NCI-H2227 treated with DMSO at 0.1 percent for 48 hours (cell line): ENCODE measurements around the gene RAD51.

ENCODE experiments used
- DNase-seq: peaks from one replicate; lab custom pipeline; 2025; lab: John Stamatoyannopoulos, UW

Gene RAD51

GRCh38 chr15:40762919-40763800, 68.2 kb downstream of the RAD51 start:
- no peak for DNase-seq

- DNase-seq, result no peak
Observed at GRCh38 chr15:40763801-40764628, 69.0 kb downstream of the RAD51 start, which contains the start of gene GCHFR. Gene GCHFR (plus strand): TSS chr15:40764068. CDS start chr15:40764181, 113 bp downstream.

DNA sequence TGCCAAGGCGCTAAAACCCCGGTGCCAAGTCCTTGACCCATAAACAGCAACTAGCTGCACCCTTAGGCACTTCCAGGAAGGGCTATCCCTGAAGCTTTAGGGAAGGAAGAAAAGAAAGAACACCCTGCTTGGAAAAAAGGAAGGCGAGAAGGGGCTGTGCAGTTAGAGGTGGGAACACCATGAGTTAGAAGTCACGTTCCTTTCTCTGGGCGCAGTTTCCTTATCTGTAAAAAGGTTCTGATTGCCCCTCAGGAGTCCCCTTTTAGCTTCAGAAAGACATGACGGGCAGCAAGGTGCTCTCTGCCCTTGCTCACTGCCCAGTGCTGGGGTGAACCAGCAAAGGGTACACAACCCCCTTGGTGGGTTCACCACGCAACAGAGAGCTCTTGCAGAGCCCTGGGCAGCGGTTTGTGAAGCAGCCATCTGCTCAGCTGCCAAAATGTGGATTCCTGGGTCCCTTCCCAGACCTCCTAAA, 69.7 kb downstream of the RAD51 start:
- DNase-seq, result no peak

- DNase-seq, result no peak
Observed at GRCh38 chr15:40766194-40766815, 71.3 kb downstream of the RAD51 start.

DNA sequence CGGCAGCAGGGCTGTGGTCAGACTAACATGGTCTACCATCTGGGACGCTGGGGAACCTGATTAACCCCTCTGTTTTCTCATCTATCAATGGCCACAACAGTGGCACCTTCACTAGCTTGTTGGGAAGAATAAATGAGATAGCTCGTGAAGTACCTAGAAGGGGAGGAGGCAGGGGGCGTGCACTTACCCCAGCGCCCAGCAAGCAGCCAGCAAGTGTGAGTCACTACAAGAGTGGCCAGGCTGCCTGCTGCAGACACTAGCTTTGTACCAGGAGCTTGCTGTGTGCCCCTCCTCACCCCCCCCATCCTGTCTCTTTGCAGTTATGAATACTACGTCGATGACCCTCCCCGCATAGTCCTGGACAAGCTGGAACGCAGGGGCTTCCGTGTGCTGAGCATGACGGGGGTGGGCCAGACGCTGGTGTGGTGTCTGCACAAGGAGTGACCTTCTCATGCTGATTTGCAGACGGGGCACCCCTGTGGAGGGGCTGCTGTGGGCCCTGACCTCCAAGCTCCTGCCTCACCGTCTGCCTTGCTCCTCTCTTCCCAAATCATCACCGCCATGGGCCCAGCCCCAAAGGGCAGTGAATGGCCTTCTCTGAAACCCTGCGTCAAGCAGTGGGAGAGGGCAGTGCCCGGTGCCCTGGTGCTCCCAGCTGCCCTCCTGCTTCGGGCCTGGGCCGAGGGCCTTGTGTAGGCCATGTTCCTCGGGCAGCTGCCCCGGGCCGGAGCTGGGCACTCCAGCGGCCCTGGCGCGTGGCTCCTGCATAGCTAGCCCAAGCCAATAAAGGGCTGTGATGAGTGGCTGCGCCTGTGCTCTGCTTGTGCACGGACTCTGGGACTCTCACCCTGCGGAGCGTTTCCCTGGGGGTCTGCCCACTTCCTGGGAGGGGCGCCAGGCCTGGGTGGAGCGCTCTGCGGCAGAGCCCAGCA, 72.2 kb downstream of the RAD51 start:
- peak; percentile 29 for DNase-seq

GRCh38 chr15:40767838-40768500, 73.0 kb downstream of the RAD51 start:
- no peak for DNase-seq

DNA sequence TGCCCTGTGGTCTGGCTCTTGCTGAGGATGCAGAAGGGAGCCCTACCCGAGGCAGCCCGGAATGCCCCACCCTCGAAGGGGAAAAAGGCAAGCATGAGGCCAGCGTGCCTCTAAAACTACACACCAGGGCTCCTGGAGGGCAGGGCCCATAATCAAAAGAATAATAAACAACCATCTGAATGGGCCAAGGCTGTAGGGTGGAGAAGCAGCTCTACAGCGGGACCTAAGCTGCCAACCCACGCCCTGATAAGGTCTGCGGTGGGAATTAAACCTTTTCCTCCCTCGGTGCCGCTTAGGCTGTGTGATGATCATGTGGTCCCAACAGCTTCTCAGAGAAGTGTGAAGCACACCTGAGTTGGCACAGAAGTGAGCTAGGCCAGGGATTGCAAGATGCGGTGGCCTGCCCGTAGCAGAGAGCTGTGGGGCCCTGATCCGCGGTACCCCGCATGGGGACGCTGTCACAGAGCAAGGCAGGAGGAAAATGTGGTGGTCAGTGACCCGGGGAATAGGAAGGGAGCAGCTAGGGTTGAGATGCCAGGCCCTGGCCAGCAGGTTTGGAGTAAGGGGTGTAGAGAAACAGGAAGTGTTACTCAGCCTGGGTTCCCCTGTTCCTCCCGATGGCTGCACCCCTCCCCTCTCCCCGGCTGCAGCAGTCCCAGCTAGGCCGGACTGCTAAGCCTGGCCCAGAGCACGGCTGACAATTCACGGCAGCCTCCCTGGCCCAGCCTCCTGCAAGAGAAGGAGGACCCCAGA, 73.7 kb downstream of the RAD51 start:
- no peak for DNase-seq

DNA sequence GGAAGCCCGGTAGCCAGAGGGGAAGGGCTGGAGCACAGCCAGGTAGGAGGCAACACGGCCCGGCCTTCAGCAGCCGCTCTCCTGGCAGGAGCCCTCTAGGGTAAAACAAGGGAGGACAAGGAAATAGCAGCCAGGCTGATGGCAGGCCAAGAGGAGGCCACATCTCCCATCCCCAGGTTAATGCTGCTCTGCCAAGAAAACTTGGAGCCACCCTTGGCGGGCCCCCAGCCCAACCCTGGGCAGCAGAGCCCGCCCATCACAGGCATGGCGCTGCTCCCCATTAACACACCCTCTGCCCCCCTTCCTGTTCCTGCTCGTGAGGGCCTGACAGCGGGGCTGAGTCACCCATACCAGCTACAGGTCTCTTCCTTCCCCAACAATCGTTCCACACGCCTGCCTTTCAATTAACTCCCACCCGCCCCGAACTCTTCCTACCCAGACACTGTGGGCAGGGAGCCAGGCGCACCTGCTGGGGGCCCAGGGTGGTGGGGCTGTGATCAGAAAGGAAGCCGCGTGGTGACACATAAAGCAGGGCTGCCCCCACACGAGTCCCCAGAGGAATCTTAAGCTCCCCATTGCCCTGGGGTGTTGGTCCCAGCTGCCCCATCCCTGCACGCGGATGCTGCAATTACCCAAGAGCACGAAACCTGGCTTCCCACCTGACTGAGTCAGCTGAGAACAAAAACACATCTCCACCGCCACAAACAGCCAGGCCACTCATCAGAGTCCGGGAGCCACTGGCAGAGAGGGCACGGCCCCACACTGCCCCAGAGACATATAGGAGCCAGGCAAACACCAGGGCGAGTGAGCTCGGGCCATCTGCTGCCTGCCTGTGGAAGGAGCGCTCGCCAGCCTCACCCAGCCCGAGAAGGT, 74.5 kb downstream of the RAD51 start, which contains the start of gene C15orf62:
Gene C15orf62 (plus strand): TSS at position 707 of the 873 bp plus-strand sequence. CDS start 516 bp downstream, outside the sequence.
- DNase-seq, result peak; percentile 22

DNA sequence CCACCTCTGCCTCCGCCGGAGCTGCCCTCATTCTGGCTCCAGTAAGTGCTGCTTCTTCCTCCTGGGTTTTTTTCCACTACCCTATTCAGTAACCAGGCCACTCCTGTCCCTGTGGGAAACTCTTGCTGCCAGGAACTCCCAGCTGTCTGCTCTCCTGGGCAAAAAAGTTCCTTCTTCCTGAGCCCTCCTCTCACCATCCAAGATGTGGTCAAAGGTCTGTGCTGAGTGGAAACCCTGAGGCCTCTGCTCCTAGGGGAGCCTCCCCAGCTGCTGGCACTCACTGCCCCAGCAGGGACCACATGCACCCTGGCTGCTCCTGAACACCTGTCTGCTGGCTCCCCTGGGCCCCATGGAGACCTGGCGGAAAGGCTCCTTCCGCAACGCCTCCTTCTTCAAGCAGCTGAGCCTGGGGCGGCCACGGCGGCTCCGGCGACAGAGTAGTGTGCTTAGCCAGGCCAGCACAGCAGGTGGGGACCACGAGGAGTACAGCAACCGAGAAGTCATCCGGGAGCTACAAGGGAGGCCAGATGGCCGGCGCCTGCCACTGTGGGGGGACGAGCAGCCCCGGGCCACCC, 75.3 kb downstream of the RAD51 start:
- DNase-seq, result peak; percentile 20

DNA sequence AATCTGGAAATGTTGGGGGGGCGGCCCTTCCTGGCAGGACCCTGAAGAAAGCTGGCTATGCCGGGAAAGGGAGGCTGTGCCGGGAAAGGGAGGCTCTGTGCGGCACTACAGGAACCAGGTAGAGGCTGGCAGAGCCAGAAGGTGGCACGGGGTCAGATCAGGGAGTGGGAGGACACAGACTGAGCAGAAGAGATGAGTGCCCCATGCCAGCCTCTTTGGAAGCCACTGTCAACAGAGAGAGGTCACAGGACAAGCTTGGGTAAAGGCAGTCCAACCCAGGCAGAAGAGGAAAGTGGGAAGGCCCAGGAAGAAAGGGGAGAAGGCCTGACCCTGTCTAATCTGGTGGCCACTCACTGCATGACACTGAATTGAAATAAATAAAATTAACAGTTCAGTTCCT, 76.3 kb downstream of the RAD51 start:
- no peak for DNase-seq

DNA sequence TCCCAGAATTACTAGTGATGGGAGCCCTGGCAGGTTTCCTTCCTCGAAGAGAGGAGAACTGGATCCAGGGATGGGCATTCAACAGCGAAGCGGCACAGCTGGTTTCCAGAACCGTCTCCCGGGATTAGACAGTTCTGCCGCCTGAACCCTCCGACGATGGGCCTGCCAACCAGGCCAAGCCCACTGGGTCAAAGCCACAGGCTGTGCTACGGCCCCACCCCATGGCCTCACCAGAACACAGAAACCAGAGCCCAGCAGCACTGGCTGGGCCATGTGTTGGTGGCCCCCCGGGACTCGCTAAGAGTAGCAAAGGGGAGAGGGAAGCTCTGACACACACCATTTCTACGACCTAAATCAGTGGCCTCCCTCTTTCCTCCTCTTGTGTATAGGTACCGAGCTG, 77.0 kb downstream of the RAD51 start:
- no peak for DNase-seq

- DNase-seq, result no peak
Observed at GRCh38 chr15:40773496-40773895, 78.5 kb downstream of the RAD51 start.

DNA sequence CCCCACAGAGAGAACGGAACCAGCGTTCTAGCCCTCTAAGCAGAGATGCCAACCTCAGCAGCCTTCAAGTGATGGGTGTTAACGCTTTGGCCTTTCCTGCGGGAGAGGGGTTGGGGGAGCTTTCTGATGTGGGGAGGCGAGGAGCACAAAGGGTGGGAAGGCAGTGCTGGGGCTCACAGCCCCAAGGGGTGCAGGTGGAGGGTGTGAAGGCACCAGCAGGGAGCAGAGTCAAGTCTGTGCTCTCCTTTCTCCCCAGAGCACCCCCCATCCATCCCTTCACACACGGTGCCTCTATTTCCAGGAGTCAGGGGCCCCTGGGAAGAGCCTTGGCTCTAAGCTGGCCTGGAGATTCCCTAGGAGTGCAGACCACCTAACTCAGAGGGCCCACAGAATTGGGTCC, 78.9 kb downstream of the RAD51 start:
- no peak for DNase-seq

- DNase-seq, result no peak
Observed at GRCh38 chr15:40775007-40775406, 80.0 kb downstream of the RAD51 start.

DNA sequence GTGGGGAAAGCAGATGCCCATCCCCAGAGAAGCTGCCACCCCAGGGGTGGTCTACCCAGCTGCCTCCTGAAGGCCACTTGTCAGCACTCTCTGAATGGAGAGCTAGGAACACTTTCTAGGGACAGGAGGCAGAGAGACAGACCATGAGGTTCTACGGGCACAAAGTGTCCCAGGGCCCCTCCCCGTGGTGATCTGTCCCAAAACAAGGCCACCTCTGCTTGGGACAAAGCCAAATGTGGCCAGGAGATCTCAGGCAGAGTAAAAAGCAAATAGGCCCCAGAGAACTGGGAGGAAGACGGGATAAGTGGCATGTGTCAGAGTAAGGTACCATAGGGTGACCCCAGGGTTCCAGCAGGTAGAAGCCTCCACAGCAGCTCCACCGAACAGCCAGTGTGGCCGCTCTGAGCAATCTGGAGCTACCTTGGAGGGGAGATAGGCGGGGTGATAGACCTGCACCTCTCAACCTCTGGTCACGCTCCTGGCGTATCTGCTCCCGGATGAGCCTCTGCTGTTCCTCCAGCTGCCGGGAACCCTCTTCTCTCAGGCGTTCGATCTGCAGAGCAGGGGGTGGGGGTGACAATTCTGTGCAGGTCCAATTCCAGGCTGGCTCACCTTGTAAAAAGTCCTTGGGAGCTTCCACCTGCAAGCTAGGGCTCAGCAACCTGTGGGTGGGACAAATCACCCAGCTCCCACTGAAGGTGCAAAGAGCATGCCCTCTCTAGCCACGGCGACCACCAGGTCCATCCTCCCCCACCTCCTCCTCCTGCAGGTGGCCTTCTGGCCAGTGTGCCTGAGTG, 81.0 kb downstream of the RAD51 start:
- DNase-seq, result no peak

DNA sequence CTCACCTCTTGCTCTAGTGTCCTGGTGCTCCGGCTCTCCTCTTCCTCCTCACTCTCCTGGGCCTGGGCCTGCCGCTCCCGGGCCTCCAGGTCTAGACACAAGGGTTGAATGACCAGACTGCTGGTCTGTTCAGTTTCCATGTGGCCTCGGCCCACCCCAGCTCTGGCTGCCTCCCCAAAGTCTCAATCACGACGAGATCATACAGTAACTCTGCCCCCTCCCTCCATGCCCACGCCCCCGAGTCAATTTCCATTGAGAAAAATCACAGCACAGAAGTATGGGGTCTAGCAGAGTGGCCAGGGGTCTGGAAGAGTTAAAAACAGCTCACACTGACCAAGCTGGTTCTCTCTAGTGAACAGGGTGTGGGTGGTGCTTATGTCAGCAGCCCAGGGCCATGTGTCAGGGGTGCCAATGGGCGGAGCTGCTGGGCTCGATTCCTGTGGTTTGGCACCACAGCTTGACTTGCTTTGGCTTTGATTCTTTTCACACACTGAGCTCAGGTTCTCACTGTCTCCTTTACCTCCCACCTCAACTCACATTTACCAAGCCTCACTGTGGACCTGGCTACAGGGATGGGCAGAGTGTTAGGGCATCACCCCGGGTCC, 81.7 kb downstream of the RAD51 start:
- DNase-seq, result no peak
